Right renal cortex interstitium (tissue), 3 donors: Measurements from ENCODE around the gene ADAMTS10. TPM values are rescaled to one million over a fixed set of nuclear protein-coding genes. Genes with fewer than 3 reads are reported as not detected.
"Not testable (repeated sequence)": the region's sequence is repeated elsewhere in the genome, so short reads cannot be mapped to it uniquely, and the experiment has no call there.

Experiments
- DNase-seq, 3 donors: peaks; one replicate each; pipeline ENCODE4 v3.0.0-alpha.2; 2013; ENCODE audit warnings: low read depth in 3 of 3, low spot score in 2 of 3
- polyA plus RNA-seq, 3 donors: library from polyadenylated mRNA; unstranded; fragments of 120-200 nt; gene quantifications; one replicate each; pipeline ENCODE4 v1.2.1, GENCODE V29; 2013; ENCODE audit not compliant: insufficient read length in 3 of 3

Gene ADAMTS10
- polyA plus RNA-seq, 3 donors, result 23.1 to 29.9 (median 27.7) TPM

DNA sequence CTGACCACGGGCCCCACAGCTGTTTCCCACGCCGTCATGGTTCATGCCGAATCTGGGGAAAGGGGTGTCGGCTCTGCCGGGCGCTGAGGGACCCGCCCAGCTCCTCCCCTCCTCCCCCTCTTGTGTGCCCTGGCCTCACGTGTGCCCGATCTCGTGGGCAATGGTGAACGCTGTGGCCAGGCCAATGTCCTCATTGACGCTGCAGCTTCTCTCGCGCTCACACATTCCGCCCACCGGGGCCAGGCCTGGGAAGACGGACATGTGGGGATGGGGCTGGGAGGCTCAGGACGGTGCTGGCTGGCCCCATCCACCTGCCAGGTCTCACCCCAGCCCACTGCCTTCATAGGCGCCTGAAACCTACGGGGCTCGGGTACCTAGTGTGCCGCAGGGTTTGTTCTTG, 14.3 kb downstream of the ADAMTS10 start:
- DNase-seq, result no peak

DNA sequence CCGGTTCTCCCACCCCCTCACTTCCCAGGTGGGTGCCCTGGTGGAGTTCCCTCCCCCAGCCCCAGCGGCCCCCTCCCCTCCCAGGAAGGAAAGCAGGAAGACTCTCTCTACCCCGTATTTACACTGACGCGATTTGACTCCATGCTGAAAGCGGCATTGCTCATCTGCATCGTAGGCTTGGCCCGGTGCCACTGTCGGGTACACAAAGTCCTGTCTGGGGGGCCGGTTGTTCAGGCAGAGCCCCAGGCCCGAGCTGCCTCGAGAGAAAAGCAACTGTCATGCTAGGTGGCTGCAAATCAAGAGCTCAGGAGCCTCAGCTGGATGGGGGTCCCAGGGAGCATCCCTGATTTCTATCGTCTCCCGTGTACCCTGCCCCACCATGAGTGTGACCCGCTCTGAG, 14.9 kb downstream of the ADAMTS10 start:
- no peak for DNase-seq

DNA sequence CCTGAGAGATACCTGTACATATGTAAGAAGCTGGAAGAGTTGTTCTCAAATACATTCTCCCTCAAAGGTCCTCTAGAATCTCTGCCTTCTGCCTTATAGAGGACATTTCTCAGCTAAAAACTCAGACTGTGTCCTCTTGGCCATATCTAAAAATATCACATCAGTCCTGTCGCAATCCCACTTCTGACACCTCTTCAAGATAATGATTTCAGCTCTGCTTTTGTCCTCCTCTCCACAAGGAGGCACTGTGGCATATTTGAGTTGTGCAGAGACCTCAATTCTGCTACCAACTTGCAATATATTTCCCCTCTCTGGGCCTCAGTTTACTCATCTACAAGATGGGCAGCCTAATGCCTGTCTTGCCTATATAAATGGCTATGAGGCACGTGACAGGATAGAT, 16.6 kb downstream of the ADAMTS10 start:
- no peak for DNase-seq

DNA sequence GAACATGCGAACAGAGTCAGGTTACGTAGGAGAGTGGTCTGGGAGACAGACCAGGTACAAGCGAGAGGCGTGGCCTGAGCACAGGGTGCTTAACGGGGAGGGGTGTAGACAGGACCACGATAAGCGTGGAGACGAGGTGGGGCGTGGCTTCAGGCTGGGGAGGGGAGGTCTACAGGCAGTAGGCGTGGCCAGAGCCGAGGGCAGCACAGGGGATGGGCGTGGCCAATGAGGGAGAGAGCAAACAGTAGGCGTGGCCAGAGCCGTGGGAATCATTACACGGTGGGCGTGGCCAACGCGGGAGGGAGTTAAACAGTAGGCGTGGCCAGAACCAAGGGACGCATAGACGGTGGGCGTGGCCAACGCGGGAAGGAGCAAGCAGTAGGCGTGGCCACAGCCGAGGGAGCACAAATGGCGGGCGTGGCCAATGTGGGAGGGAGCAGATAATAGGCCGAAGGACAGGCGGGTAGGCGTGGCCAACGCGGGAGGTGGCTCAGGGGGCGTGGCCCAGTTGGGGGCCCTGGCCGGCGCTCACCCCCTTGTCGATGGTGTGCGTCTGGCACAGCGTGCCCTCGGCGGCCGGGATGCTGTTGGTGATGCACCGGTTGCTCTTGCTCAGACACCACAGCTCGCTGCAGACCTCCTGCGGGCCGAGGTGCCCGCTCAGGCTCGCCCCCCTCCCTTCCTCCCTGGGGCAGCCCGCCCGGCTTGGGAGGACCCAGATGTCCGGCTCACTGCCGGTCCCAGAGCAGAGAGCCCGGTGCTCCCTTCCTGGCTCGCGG, 18.1 kb downstream of the ADAMTS10 start:
- DNase-seq, result peak; percentile 82 to 88 (median 84)

DNA sequence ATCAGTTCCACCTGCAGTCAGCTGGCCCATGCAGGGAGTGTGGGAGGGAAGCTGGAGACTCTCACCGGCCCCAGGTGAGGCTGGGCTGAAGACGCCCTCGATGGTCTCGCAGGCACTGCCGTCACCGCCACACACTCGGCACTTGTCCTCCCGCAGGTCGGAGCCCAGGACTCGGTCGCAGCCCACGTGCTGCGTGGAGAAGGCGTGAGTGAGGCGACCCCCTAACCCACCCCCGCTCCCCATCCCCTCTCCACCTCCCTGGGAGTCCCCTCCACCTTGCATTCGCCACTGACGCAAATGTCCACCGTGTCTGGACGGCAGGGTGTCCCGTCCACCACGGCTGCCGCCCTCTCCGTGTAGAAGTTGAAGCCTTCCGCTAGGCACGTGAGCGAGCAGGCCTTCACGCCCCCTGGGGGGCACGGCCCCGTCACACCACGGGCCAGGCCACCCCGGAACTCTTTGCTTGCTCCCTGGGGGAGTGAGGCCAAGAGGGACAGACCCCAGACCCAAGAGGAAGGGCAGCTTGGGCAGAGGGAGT, 21.3 kb downstream of the ADAMTS10 start:
- DNase-seq, result no peak

DNA sequence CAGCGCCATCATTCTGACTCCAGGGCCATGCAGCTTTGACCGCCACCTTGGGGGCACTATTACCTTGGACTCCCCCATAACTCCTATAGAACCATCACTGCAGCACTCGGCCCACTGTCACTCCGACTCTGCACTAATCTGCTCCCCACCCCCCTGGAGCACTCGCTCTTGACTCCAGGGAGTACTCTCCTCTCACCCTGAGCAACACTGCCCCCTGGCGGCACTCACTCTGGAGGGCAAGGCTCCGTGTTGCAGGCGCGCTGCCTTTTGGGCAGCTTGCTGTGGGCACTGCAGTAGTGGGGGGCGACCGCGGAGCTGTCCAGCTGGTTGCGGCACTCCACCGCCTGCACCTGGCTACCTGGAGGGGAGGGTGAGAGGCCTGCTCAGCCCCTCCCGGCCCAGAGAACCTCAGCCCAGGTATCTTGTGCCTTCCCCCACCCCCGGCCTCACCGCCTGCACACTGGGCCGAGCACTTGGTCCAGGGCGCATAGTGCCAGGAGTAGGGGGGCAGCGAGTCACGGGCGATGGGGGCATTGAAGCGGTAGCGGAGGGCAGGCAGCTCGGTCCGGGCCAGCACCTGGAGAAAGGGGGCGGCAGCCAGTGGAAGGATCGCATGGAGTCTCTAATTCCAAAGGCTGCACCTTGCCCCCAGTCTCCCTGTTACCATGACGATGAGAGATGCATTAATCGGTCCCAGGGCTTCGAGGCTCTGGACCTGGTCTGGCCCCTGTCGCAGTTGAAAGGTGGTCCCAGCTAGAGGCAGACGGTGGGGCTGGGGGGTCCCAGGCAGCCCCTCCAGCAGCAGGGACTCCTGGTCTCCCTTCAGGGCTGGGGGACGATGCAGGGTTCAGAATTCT, 24.4 kb downstream of the ADAMTS10 start:
- DNase-seq, result no peak

DNA sequence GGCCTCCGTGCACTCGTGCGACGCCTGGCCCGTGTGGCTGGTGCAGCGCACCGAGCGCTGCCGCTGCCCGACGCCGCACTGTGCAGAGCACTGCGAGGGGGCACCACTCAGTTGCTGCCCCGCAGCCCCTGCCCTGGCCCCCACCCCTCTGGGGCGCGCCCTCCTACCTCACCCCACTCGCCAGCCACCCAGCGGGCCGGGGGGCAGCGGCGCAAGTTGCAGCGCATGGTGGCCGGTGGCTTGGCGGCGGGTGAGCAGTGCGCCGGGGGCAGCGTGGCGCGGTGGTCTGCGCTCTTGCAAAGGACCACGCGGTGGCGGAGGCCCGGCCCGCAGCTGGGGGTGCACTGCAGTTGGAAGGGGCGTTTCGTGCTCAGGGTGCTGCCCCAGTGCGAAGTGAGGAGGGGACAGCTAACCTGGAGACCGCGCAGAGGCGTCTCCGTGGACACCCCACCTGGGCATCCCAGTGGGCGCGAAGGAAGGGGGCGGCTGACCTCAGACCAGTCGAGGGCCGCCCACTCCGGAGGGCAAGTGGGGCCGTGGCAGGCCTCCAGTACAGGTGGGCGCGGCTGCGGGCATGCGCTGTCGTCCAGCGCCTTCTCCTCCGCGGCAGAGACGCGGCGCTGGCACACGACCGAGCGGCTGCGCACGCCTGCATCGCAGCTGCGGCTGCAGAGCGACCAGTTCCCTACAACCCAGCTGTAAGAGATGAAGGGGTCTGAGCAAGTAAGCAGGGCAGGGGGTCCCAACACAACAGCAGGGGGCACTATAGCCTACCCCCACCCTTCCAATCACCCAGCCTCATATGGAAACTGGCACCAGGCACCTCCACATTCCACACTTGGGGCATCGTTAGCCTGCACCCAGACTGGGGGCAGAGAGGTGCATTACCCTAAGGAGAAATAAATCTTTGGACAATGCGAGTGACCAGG, 25.3 kb downstream of the ADAMTS10 start:
- DNase-seq, result no peak

DNA sequence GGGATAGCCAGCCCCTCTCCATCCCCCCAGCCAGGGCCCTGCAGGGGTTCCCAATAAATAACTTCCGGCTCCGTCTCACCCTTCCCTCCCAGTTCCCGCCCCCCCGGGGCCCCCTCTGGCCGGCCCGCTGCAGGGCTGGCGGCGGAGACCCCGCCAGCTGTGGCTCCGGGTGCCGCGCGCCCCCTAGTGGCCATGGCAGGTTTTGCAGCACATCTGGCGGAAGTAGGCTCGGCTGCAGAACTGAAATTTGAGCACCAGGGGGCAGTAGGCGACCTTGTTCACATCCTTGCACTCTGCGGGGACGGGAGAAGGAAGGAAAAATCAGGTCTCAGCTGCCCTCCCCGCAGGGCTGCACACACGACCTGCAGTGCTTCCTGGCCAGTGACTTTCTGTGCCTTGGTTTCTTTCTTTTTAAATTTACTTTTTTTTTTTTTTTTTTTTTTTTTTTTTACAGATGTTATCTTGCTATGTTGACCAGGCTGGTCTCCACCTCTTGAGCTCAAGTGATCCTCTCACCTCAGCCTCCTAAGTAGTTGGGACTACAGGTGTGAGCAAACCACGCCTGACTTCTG, 29.7 kb downstream of the ADAMTS10 start:
- peak; percentile 58 to 65 (median 59) for DNase-seq

DNA sequence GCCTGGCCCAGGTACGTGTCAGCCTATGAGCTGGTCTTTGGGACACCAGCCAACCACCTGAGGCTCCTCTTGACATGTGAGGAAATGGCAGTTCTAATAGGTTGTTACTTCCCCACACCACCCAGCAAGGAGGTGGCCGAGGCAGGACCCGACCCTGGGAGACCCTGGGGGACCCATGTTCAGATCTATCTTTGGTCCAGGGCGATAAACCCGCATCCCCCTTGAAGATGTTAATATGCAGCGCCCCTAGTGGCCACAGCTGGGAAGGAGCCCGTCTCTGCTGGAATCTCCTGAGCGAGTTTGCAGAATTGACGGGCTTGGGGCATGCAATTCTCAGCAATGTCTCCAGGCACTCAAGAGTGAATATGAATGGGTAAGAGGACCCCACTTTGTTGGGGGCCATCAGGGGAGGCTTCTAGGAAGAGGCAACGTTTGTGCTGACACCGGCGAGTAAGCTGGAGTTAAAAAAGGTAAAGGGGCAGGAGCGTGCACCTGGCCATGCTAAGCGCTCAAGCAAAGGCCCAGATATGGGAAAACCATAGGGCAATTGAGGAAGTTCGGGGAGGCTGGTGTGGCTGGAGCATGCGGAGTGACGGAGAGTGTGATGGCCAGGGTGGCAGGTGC, 31.8 kb downstream of the ADAMTS10 start:
- DNase-seq, result peak in 2 of 3 donors; percentile 36 to 43

DNA sequence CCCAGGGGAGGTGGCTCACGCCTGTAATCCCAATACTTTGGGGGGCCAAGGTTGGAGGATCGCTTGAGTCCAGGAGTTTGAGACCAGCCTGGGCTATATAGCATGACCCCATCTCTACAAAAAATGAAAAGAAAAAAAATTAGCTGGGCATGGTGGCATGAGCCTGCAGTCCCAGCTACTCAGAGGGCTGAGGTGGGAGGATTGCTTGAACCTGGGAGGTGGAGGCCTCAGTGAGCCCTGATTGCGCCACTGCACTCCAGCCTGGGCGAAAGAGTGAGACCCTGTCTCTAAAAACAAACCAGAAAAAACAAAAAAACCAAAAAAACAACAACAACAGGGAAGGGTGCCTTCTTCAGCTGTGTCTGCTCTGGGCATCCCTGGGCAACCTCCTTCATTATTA, 32.8 kb downstream of the ADAMTS10 start:
- no peak for DNase-seq

DNA sequence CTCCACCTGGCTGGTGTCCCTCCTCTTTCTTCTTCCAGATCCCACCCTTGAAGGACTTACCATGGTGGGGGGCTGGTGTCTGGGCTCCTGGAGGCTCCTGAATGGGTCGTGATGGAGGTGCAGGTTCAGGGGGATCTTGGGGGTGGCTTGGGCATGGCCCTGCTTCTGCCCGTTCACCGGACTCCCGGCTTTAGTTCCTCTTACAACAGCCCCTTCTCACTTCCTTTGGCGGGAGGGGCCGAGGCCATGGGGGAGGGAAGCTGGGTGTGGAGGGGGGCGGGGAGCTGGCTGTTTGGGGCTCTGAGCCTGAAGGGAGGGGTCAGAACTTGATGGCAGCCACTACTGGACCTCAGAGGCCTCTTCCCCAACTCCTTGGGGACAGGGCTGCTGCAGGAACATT, 33.3 kb downstream of the ADAMTS10 start, which contains the start of gene MYO1F:
Gene MYO1F (minus strand): TSS at position 196 of the 400 bp plus-strand sequence. CDS start 133 bp downstream, at position 63.
- DNase-seq, result no peak

DNA sequence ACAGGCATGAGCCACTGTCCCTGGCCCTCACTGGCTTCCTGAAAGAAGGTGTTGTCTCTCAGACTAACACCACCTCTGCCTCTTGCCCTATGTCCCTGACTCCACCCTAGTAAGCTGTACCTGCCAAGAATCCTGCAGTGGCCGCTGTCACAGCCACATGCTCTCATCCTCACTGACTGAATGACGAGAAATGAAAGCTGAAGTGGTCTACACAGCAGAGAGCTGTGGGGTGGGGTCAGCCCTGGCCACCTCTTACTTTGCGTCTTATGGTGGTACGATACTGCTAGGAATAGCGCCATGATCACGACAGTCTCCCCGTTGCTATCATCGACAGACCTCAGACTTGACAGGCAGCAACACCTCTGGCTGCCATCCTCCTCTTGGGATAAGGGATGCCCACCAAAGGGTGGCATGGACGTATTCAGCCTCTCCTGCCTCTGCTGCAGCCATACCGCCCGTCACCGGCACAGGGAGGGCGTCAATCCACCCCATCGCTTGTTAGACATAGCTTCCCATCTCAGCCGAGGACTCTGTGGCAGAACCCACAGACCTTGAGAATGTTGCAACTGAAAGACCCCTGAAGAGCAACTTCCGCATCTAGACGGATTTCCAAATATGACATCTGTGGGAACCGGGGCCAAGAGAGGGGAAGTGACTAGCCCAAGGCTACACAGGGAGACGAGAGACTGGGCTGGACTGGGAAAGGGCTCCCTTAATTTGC, 34.1 kb downstream of the ADAMTS10 start:
- no peak for DNase-seq

DNA sequence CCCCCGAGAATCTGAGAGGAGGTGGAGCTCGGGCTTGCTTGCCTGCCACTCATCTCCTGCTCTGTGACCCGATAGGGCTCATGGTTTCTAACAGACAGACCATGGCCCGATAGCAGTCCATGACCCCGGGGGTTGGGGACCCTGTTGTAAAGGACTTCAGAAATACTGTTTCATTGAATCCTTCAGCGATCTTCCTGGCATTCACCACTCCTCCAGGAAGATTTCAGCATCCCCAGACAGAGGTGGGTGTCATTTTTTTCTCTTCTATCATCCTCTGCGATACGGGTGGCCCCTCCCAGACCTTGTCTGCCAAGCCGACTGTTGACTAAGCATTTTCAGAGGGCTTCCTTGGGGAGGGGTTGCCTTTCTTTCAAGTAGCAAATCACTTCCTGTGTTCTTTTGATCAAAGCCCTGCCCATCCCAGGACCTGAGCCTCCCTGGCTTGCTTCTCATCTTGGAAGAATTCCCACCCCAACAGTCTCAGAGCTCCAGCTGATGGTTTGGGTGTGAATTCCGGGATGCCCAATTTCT, 35.0 kb downstream of the ADAMTS10 start:
- no peak for DNase-seq

DNA sequence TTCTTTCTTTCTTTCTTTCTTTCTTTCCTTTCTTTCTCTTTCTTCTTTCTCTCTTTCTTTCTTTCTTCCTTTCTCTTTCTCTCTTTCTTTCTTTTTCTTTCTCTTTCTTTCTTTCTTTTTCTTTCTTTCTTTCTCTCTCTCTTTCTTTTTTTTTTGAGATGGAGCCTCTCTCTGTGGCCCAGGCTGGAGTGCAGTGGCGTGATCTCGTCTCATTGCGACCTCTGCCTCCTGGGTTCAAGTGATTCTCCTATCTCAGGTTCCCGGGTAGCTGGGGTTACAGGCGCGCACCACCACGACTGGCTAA, 35.9 kb downstream of the ADAMTS10 start:
- not testable (repeated sequence) for DNase-seq

DNA sequence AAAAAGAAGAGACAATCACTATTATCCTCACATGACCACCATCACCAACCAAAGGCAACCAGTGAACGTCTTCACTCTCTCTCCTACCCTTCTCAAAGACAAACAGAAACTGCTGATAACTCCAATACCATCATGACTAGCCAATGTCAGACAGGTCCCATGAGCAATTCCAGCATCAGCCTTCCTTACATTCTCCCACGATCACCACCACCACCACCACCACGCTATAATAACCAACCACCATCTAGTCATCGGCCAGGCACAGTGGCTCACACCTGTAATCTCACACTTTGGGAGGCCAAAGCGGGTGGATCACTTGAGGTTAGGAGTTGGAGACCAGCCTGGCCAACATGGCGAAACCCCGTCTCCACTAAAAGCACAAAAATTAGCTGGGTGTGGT, 37.2 kb downstream of the ADAMTS10 start:
- no peak for DNase-seq

DNA sequence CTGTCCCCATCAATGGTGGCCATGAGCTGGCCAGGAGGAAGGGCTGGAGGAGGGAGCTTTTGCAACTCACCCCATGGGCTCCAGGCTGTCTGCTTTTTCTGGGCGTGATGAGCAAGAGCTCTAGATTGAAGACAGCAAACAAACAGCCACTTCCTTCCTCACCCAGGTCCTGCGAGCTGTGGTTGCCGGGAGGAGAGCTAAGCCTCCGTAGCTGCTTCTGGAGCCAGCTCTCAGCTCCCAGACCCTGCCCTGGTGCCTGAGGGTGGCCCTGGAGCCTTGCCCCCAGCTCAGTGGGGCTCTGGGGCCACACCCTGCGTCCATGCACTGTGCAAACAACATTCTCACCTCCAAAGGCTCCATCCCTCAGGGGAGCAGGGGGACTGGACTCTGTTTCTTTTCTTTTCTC, 39.5 kb downstream of the ADAMTS10 start:
- no peak for DNase-seq

DNA sequence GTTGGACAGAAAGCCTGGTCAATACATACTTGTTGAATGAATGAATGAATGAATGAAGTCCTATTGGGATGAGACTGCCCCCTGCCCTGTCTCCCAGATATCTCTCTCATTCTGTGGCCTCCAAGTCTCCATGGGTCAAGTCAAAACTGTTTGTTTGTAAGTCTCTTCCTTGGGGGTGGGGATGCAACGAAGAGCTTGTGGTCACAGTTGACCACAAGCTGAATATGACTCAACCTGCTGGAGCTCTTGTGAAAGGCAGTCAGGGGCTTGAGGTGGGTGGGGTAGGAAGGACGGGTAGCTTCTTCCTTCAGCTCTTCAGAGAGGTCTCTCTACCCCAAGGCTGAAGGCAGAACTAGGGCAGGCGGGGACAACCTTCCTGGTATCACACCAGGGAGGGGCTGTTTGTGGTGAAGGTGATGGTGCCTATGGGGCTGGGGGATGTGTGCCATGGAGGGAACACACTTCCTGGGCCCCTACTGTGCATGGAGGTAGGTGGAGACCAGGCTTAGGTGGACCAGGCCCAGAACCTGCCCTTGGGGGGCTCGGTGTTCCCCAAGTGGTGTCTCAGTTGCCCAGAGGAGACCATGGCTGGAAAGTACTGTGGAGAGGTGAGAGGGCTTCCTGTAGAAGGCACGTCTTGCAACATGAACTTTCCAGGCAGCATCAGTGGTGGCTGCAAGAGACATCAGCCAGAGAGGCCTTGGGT, 41.3 kb downstream of the ADAMTS10 start:
- DNase-seq, result no peak

DNA sequence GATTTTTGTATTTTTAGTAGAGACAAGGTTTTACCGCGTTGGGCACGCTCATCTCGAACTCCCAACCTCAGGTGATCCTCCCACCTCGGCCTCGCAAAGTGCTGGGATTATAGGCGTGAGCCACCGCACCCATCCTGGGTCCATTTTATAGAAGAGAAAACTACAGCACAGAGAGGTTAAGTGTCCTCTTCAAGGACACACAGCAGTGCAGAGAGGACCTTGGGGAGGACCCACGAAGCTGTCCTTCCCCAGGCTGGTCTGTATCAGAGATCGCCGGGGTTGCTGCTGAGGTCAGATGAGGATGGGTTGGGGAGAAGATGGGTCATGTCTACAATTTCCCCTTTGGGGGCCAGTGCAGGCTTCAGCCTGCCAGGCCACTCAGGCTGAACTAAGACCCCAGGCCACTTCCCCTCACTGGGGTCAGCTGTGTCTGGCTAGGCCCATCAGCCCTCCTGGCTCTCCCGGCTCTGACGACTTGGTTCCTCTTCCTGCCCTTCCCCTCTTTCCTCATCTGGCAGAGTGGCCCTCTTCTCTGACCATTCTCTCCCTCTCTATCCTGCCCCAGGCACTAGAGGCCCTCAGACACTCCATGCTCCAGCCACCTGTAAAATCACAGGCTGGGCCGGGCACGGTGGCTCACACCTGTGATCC, 42.9 kb downstream of the ADAMTS10 start:
- no peak for DNase-seq
